Body of pancreas (tissue), 4 donors: Measurements from ENCODE around the gene GALNT9.

Experiments
- CTCF ChIP-seq, 7 experiments: fragments of 450-650 bp in 4 of 7; fragments of 200-600 bp in 3 of 7; sonication (generic) in 3 of 7; IDR thresholded peaks; one replicate each; pipeline ENCODE4 v1.5.1; 2016 to 2019; ENCODE audit warnings: antibody characterized with exemption in 7 of 7
- POLR2A ChIP-seq, 3 donors: fragments of 450-650 bp; IDR thresholded peaks; one replicate each; pipeline ENCODE4 v1.6.1; 2016; ENCODE audit warnings: antibody characterized with exemption in 3 of 3, mild to moderate bottlenecking in 2 of 3

GRCh38 chr12:132155771-132156572 lies 173.4 kb downstream of the GALNT9 start:
- no peak for TF ChIP-seq CTCF (IDR thresholded peaks at IDR 0.05)
- TF ChIP-seq POLR2A (IDR thresholded peaks at IDR 0.05), result no peak
